Suprapubic skin (tissue), 4 donors: ENCODE results near the gene DOCK11. TPM values are rescaled to one million over a fixed set of nuclear protein-coding genes. Genes with fewer than 3 reads are reported as not detected.

Experiments used
- DNase-seq, 2 donors: peaks; one replicate each; pipeline ENCODE4 v3.0.0-alpha.2; 2019; ENCODE audit warnings: low spot score in 2 of 2
- H3K27ac ChIP-seq: fragments of 200-600 bp; sonication (generic); one replicate; pipeline ENCODE4 v1.5.1; 2019
- H3K27me3 ChIP-seq: fragments of 200-600 bp; sonication (generic); one replicate; pipeline ENCODE4 v1.5.1; 2019
- H3K36me3 ChIP-seq: fragments of 200-600 bp; sonication (generic); one replicate; pipeline ENCODE4 v1.5.1; 2019
- H3K4me1 ChIP-seq: fragments of 200-600 bp; sonication (generic); one replicate; pipeline ENCODE4 v1.5.1; 2019
- H3K4me3 ChIP-seq: fragments of 200-600 bp; sonication (generic); one replicate; pipeline ENCODE4 v1.5.1; 2019; ENCODE audit warnings: mild to moderate bottlenecking
- H3K9me3 ChIP-seq: fragments of 200-600 bp; sonication (generic); one replicate; pipeline ENCODE4 v1.5.1; 2019
- CTCF ChIP-seq, 2 donors: fragments of 200-600 bp in 1 of 2; fragments of 450-650 bp in 1 of 2; sonication (generic) in 1 of 2; IDR thresholded peaks; one replicate each; pipeline ENCODE4 v1.5.1; 2016 to 2019; ENCODE audit warnings: antibody characterized with exemption in 2 of 2, mild to moderate bottlenecking in 1 of 2, moderate library complexity in 1 of 2
- EP300 ChIP-seq: sonication (generic); formaldehyde crosslinking; IDR thresholded peaks from one replicate; pipeline ENCODE4 v1.6.1; 2017; ENCODE audit warnings: antibody characterized with exemption
- POLR2A ChIP-seq, 2 donors: fragments of 450-650 bp; IDR thresholded peaks; one replicate each; pipeline ENCODE4 v1.6.1; 2017; ENCODE audit warnings: antibody characterized with exemption in 2 of 2, mild to moderate bottlenecking in 2 of 2, moderate library complexity in 2 of 2
- POLR2AphosphoS5 ChIP-seq, 3 donors: sonication (generic); formaldehyde crosslinking; IDR thresholded peaks; one replicate each; pipeline ENCODE4 v1.6.1; 2017; ENCODE audit warnings: antibody characterized with exemption in 3 of 3
- WGBS: methylation state at CpG from one replicate; pipeline ENCODE4 v1.1.5; 2018; 5-methylcytosine and 5-hydroxymethylcytosine counted together
- total RNA-seq, 4 donors: library from RNA; depleted of rRNA; stranded (reverse); fragments of >200 nt; gene quantifications; one replicate each; pipeline ENCODE4 v1.1.0, GENCODE V29; 2016

The DOCK11 gene
- total RNA-seq, 4 donors from 2014 or later = 3.9 to 9.4 (median 5.7) TPM

GRCh38 chrX:118623062-118623461 is 127.4 kb downstream of the DOCK11 start:
- DNase-seq = no peak
- TF ChIP-seq POLR2A (IDR thresholded peaks at IDR 0.05) (no peak), CTCF (IDR thresholded peaks at IDR 0.05) (no peak), EP300 (no peak), POLR2AphosphoS5 (IDR thresholded peaks at IDR 0.05) (no peak)
- Histone ChIP-seq H3K4me3 (no peak overlapping the region), H3K27me3 (no peaks in the 10 kb centered on the region), H3K36me3 (peaks cover 4% of the 10 kb centered on the region), H3K27ac (no peak overlapping the region), H3K4me1 (no peaks in the 10 kb centered on the region), H3K9me3 (no peaks in the 10 kb centered on the region)
- WGBS = 89% methylated on average over 3 of the region's 3 CpGs

- no peak for DNase-seq
- Histone ChIP-seq H3K27me3 (no peaks in the 10 kb centered on the region), H3K36me3 (peaks cover 4% of the 10 kb centered on the region), H3K27ac (no peak overlapping the region), H3K4me3 (no peak overlapping the region), H3K4me1 (no peaks in the 10 kb centered on the region), H3K9me3 (no peaks in the 10 kb centered on the region)
- TF ChIP-seq POLR2A (IDR thresholded peaks at IDR 0.05) (no peak), EP300 (no peak), CTCF (IDR thresholded peaks at IDR 0.05) (no peak), POLR2AphosphoS5 (IDR thresholded peaks at IDR 0.05) (no peak)
- WGBS = 64% methylated on average over 4 of the region's 4 CpGs
These were observed 130.7 kb downstream of the DOCK11 start for GRCh38 chrX:118626346-118626745.

GRCh38 chrX:118627084-118627758 is 131.6 kb downstream of the DOCK11 start:
- H3K27ac ChIP-seq = no peak overlapping the region
- no peaks in the 10 kb centered on the region for H3K27me3 ChIP-seq
- H3K9me3 ChIP-seq = no peaks in the 10 kb centered on the region
- TF ChIP-seq POLR2A (IDR thresholded peaks at IDR 0.05) (no peak), EP300 (no peak), POLR2AphosphoS5 (IDR thresholded peaks at IDR 0.05) (no peak), CTCF (IDR thresholded peaks at IDR 0.05) (peak in 1 of 2 donors; percentile 16)
- no peak for DNase-seq
- 41% methylated on average over 5 of the region's 5 CpGs for WGBS
- H3K36me3 ChIP-seq = peaks cover 4% of the 10 kb centered on the region
- H3K4me1 ChIP-seq = no peaks in the 10 kb centered on the region
- H3K4me3 ChIP-seq = no peak overlapping the region

- WGBS = 79% methylated on average over 7 of the region's 7 CpGs
- Histone ChIP-seq H3K9me3 (no peaks in the 10 kb centered on the region), H3K27ac (no peak overlapping the region), H3K36me3 (peaks cover 4% of the 10 kb centered on the region), H3K4me1 (no peaks in the 10 kb centered on the region), H3K27me3 (no peaks in the 10 kb centered on the region), H3K4me3 (no peak overlapping the region)
- no peak for TF ChIP-seq POLR2A (IDR thresholded peaks at IDR 0.05)
- no peak for TF ChIP-seq CTCF (IDR thresholded peaks at IDR 0.05)
- TF ChIP-seq EP300 = no peak
- no peak for TF ChIP-seq POLR2AphosphoS5 (IDR thresholded peaks at IDR 0.05)
- no peak for DNase-seq
These were observed 135.2 kb downstream of the DOCK11 start for GRCh38 chrX:118630848-118631247.

- H3K27ac ChIP-seq = no peak overlapping the region
- WGBS = 78% methylated on average over 1 of the region's 1 CpG
- TF ChIP-seq EP300 (no peak), POLR2AphosphoS5 (IDR thresholded peaks at IDR 0.05) (no peak), POLR2A (IDR thresholded peaks at IDR 0.05) (no peak), CTCF (IDR thresholded peaks at IDR 0.05) (no peak)
These were observed 136.0 kb downstream of the DOCK11 start for GRCh38 chrX:118631586-118631985.

More at GRCh38 chrX:118631586-118631985, 136.0 kb downstream of the DOCK11 start:
- H3K9me3 ChIP-seq = no peaks in the 10 kb centered on the region
- no peak for DNase-seq
- H3K36me3 ChIP-seq = no peaks in the 10 kb centered on the region
- H3K4me1 ChIP-seq = no peaks in the 10 kb centered on the region
- no peaks in the 10 kb centered on the region for H3K27me3 ChIP-seq
- no peak overlapping the region for H3K4me3 ChIP-seq
